HepG2 (cell line): ENCODE measurements around the gene KCNE4.

Experiments
- RAD21 ChIP-seq: fragments of 450-650 bp; formaldehyde crosslinking; IDR thresholded peaks from 2 replicates; pipeline ENCODE4 v1.5.0; 2020; ENCODE audit warnings: mild to moderate bottlenecking
- ZNF431 ChIP-seq: sonication (generic); formaldehyde crosslinking; IDR thresholded peaks from 2 replicates; pipeline ENCODE4 v1.9.0; 2022; ENCODE audit warnings: missing genetic modification reagents, low read depth, mild to moderate bottlenecking, borderline replicate concordance
- ZNF639 ChIP-seq: conservative IDR thresholded peaks from 2 replicates; pipeline ENCODE4 v1.6.1; 2018; ENCODE audit warnings: missing genetic modification reagents
- TF ChIP-seq, protein P1 (sequence below): sonication (generic); formaldehyde crosslinking; IDR thresholded peaks from 2 replicates; pipeline ENCODE4 v1.4.0; 2020; ENCODE audit warnings: missing genetic modification reagents

DNA sequence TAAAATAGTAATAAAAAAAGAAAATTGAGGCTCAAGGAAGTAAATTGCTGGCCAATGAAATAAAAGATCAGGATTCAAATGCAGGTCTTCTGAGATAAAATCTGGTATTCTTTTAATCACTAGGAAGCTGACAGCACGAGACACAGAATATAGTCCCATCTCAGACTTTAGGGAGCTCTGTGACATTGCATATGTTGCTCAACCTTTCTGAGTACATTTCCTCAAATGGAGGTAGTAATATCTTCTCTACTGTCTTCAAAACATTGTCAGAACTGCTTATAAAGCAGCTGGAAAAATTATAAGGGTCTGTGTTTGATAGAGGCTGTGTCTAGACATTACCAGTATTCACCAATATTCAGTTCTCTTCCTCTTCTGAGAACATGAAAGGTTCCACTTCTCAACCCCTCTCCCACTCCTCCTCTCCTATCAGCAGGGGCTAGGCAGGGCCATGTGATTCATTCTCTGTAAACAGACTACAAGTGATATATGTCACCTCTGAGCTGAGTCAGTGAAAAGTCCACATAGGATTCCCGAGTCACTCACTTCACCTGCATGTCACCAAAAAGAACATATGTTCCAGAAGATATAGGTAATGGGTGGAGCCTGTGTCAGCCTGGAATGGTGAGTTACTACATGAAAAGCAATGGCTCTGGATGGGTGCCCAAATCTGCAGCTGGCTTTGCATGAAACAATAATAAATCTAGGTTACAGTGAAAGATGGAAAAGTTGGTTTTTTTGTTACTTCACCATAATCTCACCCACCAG lies 7.1 kb downstream of the KCNE4 start:
- TF ChIP-seq RAD21 (CRISPR knock-in tag): no peak
- no peak for TF ChIP-seq ZNF639 (CRISPR knock-in tag)
- TF ChIP-seq ZNF431 (CRISPR knock-in tag): no peak
- TF ChIP-seq, protein P1, sequence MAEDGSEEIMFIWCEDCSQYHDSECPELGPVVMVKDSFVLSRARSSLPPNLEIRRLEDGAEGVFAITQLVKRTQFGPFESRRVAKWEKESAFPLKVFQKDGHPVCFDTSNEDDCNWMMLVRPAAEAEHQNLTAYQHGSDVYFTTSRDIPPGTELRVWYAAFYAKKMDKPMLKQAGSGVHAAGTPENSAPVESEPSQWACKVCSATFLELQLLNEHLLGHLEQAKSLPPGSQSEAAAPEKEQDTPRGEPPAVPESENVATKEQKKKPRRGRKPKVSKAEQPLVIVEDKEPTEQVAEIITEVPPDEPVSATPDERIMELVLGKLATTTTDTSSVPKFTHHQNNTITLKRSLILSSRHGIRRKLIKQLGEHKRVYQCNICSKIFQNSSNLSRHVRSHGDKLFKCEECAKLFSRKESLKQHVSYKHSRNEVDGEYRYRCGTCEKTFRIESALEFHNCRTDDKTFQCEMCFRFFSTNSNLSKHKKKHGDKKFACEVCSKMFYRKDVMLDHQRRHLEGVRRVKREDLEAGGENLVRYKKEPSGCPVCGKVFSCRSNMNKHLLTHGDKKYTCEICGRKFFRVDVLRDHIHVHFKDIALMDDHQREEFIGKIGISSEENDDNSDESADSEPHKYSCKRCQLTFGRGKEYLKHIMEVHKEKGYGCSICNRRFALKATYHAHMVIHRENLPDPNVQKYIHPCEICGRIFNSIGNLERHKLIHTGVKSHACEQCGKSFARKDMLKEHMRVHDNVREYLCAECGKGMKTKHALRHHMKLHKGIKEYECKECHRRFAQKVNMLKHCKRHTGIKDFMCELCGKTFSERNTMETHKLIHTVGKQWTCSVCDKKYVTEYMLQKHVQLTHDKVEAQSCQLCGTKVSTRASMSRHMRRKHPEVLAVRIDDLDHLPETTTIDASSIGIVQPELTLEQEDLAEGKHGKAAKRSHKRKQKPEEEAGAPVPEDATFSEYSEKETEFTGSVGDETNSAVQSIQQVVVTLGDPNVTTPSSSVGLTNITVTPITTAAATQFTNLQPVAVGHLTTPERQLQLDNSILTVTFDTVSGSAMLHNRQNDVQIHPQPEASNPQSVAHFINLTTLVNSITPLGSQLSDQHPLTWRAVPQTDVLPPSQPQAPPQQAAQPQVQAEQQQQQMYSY (CRISPR knock-in tag): no peak
